ENCODE data around the gene MEF2B.
A peak's percentile ranks its signal among the peaks of the same experiment; 100 is the strongest.
"Not testable (repeated sequence)": the region's sequence is repeated elsewhere in the genome, so short reads cannot be mapped to it uniquely, and the experiment has no call there.

Gene MEF2B

GRCh38 chr19:19192910-19193423, 22.9 kb upstream of the MEF2B start:
- no peak for DNase-seq

- peak; percentile 99 for DNase-seq
Measured at GRCh38 chr19:19192078-19192882, 22.2 kb upstream of the MEF2B start, which contains the start of the genes BORCS8 and RFXANK. TSS of gene BORCS8 (minus strand) at chr19:19192152. CDS start at chr19:19192117, 35 bp downstream. TSS of gene RFXANK (plus strand) at chr19:19192258. CDS start at chr19:19193947, 1,689 bp downstream.

- DNase-seq = no peak
Measured at GRCh38 chr19:19191768-19192077, 21.7 kb upstream of the MEF2B start.

GRCh38 chr19:19186742-19187141, 16.7 kb upstream of the MEF2B start:
- DNase-seq = no peak

- DNase-seq = peak; percentile 85
Measured at GRCh38 chr19:19185853-19186740, 16.0 kb upstream of the MEF2B start.

GRCh38 chr19:19181488-19181998, 11.5 kb upstream of the MEF2B start:
- no peak for DNase-seq

GRCh38 chr19:19179548-19180441, 9.7 kb upstream of the MEF2B start:
- no peak for DNase-seq

- DNase-seq = no peak
Measured at GRCh38 chr19:19176950-19177349, 6.9 kb upstream of the MEF2B start.

- DNase-seq = not testable (repeated sequence)
Measured at GRCh38 chr19:19173243-19173642, 3.2 kb upstream of the MEF2B start.

GRCh38 chr19:19171821-19172532, 1.9 kb upstream of the MEF2B start:
- DNase-seq = no peak

- no peak for DNase-seq
Measured at GRCh38 chr19:19170873-19171672, 1.0 kb upstream of the MEF2B start.

- DNase-seq = no peak
Measured at GRCh38 chr19:19169236-19170052, 619 bp downstream of the MEF2B start.

GRCh38 chr19:19167612-19168011, 2.5 kb downstream of the MEF2B start:
- no peak for DNase-seq

- DNase-seq = no peak
Measured at GRCh38 chr19:19165396-19165795, 4.7 kb downstream of the MEF2B start.

- DNase-seq = no peak
Measured at GRCh38 chr19:19162495-19162894, 7.6 kb downstream of the MEF2B start.

- DNase-seq = no peak
Measured at GRCh38 chr19:19160461-19161035, 9.5 kb downstream of the MEF2B start.

- no peak for DNase-seq
Measured at GRCh38 chr19:19159534-19159933, 10.5 kb downstream of the MEF2B start.

GRCh38 chr19:19157808-19158207, 12.3 kb downstream of the MEF2B start:
- no peak for DNase-seq

GRCh38 chr19:19155495-19156219, 14.4 kb downstream of the MEF2B start:
- no peak for DNase-seq

All from islet precursor cell (in vitro differentiated cells).